HG03439 (cell line): Measurements from ENCODE around the gene CMKLR1.

Experiments used
- ATAC-seq: cut with Tn5 transposase; IDR thresholded peaks from one replicate; pipeline ENCODE4 v1.9.1; 2021; ENCODE audit warnings: mild to moderate bottlenecking, moderate library complexity; ENCODE audit not compliant: unreplicated experiment

The CMKLR1 gene

DNA sequence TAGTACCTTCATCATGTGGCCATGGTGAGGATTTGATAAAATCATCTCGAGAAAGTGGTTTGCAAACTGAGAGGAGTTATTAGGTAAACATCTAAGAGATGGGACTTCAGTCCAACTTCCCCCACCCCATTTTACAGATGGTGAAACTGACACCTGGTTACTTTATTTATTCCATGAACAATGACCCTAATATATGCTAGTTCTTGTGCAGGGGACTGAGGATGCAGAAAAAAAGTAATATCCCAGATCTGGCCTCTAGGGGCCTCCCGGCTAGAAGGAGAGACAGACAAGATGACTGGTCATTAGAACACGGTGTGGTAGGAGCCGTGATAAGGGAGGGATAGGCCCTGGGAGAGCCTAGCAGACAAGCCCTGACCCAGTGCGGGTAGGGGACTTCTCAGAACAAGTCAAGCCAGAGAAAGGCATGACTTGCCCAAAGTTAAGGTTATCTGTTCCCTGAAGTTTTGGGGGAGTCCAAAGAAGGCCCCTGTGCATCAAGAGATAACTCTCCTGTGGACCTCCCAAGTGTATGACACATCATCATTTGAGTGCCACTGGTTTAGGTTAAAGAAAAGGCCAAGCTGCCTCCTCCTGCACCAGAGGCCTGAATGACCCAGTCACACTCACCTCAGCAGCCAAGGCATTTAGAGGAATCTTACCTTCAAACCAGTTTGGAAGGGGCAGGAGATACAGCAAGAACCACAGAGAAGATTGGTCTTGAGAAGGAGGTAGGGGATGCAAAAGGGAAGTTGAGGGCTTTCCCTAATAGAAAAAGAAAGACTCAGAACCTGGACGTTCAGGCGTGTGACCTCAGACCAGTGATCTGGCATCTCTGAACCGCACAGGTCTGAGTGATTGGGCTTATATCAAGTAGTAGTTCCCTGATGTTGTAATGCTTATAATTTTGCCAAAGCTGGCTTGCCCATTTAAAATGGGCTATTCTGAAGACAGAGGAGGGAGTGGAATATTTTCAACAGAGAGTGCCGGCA, 1.6 kb downstream of the CMKLR1 start:
- no peak for ATAC-seq

DNA sequence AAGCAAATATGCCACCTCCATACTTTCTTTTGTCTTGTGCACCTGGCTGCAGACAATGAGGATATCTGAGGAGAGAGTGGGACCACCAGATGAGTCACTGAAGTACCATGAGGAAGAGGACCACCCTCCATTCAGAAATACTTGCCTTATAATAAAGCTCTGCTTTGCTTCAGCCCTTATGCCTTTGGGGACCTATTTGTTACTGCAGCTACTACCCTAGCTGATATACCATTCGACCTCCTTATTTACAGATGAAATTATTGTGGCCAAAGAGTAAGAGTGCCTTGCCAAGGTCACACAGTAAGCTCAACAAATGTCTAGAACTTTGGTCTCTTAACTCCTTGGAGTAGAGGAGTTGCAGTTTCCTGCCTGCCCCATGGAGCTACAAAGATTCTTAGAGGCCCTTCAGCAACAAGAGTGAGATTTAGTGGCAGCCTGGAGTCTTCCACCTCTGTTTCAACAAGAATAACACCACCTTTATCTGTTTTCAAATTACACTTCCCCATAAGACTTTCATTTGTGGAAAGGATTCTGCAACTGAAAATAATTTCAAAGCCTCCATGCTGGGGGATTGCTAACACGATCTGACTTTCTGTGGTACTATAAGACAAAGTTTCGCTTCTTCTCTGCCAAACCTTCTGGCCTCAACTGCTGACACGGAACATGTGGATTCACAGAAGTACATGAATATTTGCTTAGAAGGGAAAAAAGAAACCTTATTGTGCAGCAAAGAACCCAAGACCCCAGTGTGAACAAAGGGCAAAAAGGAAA, 3.6 kb downstream of the CMKLR1 start:
- ATAC-seq: no peak

DNA sequence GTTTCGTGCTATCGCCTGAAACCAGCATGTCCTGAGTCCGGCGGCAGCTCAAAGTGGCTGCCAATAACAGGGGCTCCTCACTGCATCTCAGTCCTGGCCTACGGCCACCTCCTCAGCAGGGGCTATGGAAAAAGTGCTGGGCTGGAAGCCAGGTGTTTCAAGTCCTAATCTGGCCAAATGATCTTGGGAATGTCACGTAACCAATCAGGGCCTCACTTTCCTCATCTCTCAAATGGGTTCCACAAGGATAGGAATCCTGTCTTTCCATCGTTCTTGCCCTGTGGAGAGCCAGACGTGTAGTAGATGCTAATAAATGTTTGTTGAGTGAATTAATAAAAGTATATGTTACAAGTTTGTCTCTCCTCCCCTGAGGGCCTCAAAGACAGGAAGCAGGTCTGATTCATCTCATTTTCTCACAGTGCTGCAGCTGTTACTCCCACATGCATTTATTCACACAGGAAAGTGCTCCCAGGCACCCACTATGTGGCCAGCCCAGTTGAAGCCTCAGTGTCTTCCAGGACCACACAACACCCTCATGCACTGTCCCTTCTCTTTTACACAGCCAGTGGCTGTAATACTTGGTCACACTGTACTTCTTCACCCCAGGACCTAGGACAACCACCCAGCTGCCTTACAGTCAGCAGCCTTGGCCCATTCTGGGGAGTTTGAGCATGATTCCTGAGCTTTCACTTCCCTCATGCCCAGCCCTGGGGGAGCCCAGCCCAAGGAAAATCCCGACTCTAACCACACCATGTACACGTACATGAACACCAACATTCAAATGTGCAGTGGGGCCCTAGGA, 5.0 kb downstream of the CMKLR1 start:
- ATAC-seq: no peak

DNA sequence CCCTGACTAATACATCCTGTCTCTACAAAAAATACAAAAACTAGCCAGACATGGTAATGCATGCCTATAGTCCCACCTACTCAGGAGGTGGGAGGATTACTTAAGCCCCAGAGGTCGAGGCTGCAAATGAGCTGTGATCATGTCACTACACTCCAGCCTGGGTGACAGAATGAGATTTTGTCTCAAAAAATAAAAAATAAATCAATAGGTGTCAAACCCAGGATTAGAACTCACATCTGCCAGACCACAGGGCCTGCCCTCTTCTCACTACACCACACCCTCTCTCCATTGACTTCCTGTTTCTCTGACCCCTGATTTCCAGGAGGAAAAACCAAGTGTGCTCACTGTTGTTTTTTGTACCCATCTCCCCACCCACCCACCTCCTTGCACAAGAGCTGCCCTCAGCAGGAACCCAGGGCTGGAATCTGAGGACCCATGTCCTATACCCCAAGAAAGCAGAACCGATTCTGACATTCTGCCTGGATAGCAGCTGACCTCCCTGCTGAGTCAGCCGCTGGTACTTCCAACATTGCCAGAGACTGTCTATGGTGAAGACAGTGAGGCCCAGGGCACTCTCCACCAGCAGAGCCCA, 6.2 kb downstream of the CMKLR1 start:
- no peak for ATAC-seq

DNA sequence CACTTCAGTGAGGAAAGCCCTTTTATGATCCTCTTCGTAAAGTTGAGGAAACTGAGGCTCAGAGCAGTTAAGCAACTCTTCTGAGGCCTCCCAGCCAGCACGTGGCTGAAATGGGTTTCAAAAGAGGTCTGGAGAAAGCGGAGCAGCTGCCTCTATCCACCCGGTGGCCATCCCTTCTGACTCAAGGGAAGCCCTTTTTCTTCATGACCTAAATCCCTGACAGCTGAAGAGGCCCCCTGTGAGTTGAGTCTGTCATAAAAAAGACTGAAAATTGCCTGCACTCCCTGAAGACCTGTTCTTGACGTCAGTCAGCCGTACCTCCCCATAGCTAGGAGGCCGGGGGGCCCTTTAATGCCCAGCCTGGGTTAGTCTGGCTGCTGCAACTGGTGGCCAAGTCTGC, 10.7 kb downstream of the CMKLR1 start:
- ATAC-seq: no peak

DNA sequence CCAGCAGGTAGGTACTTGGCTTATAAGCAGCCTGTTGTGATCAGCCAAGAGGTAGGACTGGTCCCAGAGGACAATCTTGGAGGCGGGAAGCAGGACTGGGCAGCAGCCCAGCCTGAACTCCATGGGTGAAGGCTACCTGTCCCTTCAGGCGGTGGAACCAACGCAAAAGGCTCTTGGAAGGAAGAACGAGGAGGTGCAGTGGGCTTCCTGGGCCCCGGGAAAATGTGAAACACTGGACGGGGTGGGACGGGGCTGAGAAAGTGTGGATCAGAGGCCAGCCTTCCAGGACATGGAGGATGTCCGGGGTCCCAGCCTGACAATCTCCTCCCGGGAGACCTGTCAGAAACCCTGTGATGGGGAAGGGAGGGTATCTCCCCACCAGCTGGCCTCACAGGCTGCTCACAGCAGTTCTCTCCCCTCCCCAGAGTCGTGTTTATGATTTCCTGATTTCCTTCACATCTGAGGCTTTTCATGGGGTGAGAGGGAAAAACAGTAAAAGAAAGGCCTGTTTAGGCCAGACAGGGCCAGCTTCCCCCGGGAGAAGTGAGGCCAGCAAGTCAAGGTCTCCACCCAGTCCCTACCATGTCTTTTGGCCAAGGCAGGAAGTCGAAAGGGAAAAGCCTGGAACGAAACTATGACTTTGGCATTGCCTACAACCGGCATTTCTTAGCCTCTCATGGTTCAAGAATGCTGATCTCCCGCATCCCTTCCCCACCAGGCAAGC, 11.3 kb downstream of the CMKLR1 start:
- ATAC-seq: no peak

DNA sequence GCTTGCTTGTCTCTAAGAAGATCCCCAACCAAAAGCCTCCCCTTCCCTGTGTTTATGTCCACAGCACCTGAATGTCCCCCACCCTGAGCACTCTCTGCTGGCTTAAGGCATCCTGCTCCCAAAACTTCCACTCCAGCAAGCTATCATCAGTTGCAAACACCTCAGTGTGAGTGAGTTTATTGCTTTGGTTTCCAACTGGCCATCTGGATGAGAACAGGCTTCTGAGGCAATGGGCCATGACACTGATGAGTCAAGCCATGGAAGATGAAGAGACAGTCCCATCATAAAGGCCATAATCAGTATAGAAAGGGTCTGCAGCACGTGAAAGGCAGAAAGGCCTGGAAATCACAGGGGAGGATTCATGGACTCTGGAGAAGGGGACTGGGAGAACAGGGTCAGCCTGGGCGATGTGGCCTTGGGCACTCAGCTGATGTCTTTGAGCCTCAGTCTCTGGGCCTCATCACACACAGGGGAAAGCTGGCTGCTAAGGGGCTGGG, 12.8 kb downstream of the CMKLR1 start:
- no peak for ATAC-seq

DNA sequence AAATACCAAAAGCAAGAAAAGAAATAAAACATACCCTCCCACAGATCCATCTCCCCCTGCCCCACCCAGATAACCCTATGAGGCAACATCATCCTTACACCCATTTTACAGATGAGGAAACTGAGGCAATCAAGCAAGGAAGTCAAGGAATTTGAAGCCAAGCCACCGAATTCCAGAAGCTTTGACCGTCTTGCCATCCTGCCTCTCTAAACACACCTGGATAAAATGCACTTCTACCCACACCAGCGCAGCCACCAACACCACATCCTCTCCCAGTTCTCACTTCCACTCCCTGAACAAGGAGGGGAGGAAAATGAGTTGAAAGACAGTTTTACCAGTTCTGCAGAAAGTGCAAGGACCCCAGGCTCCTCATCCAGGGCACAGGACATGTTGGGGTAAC, 13.6 kb downstream of the CMKLR1 start:
- ATAC-seq: no peak

DNA sequence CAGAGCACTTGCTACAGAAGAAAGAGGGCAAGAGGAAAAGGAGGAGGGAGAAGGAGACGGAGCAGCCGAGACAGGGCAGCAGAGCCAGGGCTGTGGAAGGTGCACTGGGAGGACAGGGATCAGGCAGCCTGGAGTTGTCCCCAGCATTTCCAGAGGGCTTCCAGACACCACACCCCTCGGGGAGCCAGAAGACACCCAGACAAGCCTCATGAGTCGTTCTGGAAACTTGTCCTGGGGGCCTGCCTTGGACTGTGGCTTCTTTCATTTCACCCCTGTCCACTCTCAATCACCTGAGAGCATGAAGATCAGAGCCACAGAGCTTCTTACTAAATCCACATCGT, 14.1 kb downstream of the CMKLR1 start:
- ATAC-seq: no peak

DNA sequence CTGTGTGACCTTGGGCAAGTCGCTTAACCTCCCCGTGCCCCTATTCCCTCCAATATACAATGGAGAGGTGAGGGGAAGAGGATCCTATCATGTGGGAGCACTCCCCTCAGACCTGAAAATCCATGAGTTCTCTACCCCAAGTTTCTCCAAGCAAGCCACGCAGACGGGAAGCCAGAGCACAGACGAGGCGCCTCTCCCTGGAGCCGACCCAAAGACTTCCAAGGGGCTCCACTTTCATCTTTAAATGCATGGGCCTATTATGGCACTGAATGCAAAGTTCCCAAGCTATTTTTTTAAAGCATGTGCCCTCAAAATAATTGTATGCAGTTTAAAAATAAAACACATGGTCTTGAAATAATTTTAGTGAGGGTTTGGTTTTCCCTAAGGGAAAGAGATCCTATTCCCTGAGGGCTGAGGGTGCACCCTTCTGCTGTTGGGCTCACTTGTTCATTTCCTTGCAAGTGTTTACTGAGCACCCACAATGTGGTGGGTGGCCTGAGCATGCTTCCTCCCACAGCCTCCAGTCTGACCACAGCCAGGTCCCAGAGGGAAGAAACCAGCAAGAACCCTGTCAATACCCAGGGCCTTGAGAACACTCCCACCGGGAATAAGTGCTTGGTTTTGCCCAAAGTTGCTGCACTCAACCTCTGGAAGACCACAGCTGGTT, 14.6 kb downstream of the CMKLR1 start:
- ATAC-seq: no peak

DNA sequence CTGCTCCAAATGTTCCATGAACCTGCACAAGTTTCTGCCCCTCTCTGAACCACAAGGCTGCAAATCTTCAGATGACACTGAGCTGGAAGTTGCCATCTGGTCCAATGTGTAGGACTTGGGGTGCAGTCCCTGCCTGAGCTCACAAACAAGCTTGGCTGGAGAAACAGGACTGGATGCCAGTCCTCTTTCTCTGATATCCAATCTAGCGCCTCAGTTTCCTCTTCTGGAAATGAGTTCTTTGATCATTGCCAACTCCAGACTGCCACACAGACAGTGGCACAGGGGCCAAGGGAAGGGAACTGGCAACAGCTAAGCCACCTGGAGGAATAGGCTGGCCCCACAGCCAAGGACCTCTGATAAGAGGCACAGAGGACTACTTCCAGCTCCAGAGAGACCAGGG, 15.5 kb downstream of the CMKLR1 start:
- ATAC-seq: no peak

DNA sequence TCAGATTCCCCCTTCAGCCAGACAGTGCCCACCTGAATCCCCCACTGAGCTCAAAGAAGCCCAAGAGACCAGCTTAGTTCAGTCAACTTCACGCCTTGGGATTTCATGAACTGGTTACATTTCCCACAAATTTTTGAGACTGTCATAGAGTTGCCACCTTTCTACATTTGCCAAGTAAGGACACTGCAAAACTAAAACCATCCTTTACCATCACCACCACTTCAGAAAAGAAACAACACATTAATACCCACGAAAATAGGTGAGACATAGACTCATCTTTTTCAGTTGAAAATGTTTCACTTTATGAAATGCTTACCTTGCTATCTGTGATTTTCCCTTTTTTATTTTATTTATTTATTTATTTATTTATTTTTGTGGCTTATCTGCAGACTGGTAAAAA, 16.1 kb downstream of the CMKLR1 start:
- no peak for ATAC-seq

DNA sequence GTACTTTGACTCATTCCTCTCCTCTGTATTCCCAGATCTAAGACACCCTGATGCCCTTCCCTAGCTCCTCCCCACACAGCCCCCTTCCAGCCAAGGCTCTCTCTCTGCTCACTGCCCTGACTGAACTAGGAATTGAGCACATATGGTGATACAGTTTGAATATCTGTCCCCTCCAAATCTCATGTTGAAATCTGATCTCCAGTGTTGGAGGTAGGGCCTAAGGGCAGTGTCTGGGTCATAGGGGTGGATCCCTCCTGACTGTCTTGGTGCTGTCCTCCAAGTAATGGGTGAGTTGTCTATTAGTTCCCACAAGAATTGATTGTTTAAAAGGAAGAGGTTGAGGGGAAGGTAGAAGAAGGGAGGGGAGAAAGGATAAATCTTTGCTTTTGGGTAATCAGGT, 17.4 kb downstream of the CMKLR1 start:
- no peak for ATAC-seq

DNA sequence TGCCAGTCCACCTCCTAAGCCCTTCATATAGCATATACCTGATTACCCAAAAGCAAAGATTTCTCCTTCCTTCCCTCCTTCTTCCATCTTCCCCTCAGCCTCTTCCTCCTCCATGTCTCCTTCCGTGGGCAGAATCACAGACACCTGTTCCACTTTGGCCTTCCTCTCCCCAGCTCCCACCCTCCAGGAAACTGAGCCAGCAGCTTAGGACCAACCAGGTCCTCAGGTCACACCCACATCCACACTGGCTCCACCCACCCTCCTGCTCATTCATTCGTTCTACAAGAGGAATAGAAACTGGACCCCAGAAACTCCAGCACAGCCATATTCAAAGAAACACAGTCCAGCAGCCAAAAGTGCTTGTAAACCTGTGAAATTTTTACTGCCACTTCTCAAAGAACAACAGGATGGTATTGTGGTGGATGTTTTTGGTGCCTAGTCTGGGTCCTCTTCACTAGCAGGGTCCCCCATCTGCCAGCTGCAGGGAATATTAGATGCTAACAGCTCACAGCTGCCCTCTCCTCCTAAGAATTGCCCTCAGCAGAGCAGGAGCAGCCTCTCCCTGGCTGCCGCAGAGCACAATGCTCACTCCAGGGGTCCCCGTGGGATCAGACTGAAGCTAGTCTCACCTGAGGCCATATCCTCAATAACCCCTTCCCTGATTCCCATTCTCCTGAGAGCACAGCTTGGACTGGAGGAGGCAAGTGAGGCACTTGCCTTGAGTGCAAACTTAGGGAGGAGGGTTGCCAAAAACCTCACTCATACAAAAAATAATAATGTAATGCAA, 18.4 kb downstream of the CMKLR1 start:
- ATAC-seq: no peak

DNA sequence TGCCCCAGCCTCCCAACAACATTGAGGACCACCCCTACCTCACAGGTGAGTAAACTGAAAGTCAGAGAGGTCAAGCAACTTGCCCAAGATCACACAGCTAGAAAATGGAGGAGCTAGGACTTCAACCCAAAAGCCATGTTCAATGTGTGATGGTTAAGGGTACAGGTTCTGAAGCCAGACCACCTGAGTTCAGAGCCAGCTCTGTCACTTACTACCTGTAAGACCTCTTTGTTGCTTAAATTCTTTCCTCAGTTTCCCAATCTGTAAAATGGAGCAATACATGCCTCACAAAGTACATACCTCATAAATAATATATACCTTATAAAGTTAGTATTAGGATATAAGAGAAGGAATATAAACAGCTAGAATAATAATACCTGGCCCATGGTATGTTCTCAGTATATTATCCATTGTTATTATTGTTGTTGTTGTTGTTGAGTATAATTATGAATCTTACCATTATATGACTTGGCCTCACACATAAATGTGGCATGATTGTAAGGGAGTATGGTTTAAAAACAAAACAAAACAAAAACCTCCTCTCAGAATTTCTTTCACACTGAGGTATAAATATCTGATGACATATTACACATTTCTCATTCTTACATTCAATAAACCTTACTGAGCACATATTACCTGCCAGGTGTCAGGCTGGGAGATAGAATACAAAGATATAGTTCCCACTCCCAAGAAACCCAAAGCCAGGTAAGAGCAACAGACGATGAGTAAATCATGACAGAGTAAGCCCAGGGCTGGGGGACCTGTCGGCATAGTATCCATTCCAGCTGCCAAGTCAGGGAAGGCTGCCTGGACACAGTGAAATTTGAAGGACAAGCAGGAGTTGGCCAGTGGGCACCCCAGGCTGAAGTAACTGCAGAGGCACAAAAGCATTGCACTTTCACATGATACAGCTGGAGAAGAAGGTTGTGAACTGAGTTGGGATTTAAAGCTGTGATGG, 19.6 kb downstream of the CMKLR1 start:
- no peak for ATAC-seq

DNA sequence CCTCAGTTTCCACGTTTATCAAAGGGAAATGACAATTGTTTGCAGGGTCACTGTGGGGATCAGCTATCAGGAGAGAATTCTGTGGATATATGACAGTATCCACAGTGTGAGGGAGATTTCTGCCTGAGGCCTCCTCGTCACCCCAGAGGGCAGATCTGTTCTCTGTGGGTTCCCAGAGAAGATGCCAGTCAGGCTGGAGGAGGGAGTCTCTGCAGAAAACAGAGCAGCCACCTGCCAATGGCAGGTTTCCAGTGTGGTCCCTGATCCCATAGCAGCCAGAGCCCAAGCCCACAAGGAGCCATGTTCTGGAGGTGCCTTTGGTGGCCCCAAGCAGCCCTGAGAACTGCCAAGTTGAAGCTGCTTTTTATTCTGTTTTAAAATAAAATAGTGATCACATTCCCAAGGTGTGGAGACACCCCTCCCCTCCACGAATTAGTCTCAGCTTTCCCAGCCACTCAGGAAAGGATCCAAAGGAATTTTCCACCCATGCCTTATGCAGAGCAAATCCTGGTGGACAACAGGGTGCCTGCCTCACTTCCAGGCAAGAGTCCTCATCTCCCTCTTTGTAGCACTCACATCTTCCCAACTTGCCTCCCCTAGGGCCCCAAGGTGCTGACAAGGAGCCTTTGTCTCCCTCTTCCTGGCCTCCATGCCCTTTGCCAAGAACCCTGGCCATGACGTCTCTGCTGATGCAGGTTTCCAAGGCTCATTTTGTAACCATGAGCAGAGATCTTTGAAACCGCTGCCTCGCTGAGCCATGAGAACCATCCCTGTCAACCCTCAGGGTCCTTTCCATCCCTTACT, 20.4 kb downstream of the CMKLR1 start:
- no peak for ATAC-seq
